ENCODE data around the gene FUT7. TPM values are rescaled to one million over a fixed set of nuclear protein-coding genes. Genes with fewer than 3 reads are reported as not detected.

The FUT7 gene
- total RNA-seq, 1 donor from 2014 or later = 0.11 TPM

GRCh38 chr9:136996361-136997292, 35.3 kb downstream of the FUT7 start, which contains the start of gene CLIC3:
Gene CLIC3, minus strand, starts transcription at chr9:136996568. Its CDS starts 25 bp downstream, at chr9:136996543.
- DNase-seq (ENCODE audit: missing footprints) (no peak), ATAC-seq (no peak)
- intact Hi-C loops (cut with DNase I) = no loop called here

DNA sequence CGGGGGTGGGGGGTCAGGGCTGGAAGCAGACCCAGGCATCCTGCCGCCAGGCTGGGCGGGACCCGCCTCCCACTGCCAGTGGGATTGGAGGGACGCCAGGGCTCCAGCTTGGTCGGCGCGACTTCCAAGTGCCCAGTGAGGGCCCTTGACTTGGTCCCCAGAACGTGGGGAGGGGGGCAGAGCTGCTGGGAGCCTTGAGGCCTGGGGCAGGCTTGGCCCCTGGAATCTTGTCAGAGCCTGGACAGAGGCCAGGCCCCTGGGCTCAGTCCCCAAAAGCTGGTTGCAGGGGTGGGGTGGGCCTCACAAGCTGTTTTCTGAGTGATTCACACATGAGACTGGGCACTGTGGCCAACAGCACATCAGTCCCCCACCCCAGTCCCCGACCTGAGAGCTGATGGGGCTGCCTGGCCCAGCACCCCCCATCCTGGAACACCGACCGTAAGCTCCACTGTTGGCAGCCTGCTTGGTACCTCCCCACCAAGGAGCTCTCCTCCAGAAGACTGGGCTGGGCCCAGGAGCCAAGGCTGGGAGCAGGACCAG, 36.0 kb downstream of the FUT7 start:
- no peak for DNase-seq (ENCODE audit: missing footprints)
- ATAC-seq = no peak
- intact Hi-C loops (cut with DNase I) = no loop called here

DNA sequence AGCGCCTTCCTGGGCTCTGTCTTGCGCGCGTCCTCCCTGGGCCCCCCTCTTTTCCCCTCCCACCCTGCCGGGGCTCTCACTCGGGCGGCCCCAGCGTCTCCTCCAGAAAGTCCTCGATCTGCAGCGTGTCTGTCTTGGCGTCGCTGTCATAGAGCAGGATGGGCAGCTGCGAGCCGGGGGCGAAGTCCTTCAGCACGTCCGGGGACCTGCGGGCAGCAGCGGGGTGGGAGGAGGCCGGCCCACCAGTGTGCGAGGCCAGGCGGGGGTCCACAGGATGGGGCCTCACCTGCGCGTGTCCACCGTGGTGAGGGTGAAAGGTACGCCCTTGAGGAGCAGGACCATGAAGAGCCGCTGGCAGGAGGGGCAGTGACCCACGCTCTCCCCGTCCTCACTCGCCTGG, 36.5 kb downstream of the FUT7 start:
- intact Hi-C loops (cut with DNase I) = no loop called here
- ATAC-seq (no peak), DNase-seq (ENCODE audit: missing footprints) (no peak)

GRCh38 chr9:136994888-136995230, 37.0 kb downstream of the FUT7 start:
- intact Hi-C loops (cut with DNase I) = no loop called here
- no peak for DNase-seq (ENCODE audit: missing footprints)

DNA sequence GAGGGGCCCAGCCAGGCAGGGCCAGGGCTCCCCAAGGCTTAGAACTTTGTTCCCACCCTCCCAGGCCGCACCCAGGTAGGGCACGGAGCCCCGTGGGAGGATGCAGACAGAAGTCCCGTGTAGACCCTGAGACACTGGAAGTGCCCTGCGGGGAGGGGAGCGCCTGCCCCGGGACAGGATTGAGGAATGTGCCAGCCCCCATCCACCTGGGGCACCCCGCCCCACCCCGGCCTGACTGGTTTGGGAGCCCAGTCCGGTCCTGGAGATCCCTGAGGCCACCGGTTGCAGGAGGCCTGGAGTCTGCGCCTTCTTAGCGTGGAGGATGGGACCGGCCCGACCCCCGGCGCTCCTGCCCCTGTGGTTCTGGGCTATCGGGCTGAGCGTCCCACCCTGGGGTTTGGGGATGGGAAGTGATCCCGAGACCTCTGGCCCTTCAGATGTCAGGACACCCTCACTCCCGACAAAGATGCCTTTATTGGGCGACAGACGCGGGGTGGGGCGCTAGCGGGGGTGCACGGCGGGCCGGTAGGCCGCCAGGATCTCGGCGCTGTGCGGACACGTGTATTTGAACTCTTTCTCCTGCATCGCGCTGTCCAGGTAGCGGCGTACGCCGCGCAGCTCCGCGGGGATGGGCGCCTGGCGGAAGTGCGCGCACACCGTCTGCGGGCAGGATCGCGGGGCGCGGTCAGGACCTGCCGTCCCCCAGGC, 37.6 kb downstream of the FUT7 start:
- intact Hi-C loops (cut with DNase I) = no loop called here
- no peak for ATAC-seq
- no peak for DNase-seq (ENCODE audit: missing footprints)

More at GRCh38 chr9:136994888-136995230, 37.0 kb downstream of the FUT7 start:
- ATAC-seq = no peak

- no peak for DNase-seq (ENCODE audit: missing footprints)
- ATAC-seq = no peak
- intact Hi-C loops (cut with DNase I) = no loop called here
Measured at GRCh38 chr9:136992819-136993369, 39.0 kb downstream of the FUT7 start.

DNA sequence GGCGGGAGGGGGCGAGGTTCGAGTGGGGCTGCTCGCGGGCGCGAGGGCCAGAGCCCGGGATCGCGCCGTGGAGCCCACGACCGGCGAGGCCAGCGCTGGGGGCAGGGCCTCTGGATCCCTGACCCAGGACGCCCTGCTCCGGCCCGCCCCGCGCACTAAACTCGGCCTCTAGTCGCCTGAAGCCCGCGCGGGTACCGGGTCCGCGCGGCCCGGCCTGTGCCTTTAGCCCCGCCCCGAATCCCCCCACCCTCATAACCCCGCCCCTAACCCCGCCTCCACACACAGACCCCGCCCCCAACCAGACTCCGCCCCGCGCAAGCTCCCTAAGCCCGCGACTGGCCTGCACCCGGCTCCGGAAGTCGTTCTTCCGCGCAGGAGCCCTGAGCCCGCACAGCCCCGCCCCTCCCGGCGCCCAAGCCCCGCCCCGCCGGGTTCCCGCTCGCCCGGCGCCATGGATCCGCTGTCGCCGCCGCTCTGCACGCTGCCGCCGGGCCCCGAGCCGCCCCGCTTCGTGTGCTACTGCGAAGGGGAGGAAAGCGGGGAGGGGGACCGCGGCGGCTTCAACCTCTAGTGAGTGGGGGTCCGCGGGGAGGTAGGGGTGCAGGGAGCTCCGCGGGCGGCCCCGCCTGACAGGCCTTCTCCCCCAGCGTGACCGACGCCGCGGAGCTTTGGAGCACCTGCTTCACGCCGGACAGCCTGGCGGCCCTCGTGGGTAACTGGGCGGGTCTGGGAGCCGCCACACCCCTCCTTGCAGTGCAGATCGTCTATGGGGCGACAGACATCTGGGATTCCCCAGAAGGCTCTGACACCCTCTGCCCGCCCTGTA, 39.7 kb downstream of the FUT7 start, which contains the start of gene PAXX:
Gene PAXX, plus strand, starts transcription at position 430 of the 826 bp plus-strand sequence. Its CDS starts 22 bp downstream, at position 452.
- DNase-seq (ENCODE audit: missing footprints) (peak; percentile 97), ATAC-seq (peak; percentile 97)
- intact Hi-C loops (cut with DNase I) = loop anchor here (2.0 kb wide), 1 partner anchor 41 kb away; no protein-coding TSS in a partner anchor

DNA sequence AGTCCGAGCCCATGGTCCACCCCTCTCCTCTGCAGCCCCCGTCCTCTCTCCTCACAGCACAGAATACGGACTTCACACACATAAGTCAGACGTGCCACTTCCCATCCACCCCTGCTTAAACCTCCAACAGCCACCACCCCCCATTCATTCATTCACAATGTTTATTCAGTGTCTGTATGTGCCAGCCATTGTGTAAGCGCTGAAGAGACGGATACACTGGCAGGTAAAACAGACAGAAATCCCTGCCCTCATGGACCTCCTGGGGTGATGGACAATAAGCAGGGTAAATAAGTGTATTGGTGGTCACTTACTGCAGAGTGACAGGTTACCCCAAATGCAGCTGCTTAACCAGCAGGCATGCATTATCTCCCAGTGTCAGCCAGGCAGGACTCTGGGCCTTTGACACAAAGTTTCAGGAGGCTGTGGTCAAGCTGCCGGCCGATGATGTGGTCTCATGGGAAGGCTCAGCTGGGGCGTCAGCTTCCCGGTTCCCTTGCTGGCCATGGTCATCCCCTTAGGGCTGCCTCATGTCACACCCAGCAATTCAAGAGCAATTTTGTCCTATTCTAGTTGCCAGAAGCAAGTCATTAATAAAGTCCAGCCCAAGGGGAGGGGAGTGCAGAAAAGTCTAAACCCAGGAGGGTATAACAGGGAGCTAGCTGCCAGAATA, 41.5 kb downstream of the FUT7 start:
- ATAC-seq (no peak), DNase-seq (ENCODE audit: missing footprints) (no peak)
- intact Hi-C loops (cut with DNase I) = loop anchor here (2.0 kb wide), 1 partner anchor 40 kb away; no protein-coding TSS in a partner anchor

DNA sequence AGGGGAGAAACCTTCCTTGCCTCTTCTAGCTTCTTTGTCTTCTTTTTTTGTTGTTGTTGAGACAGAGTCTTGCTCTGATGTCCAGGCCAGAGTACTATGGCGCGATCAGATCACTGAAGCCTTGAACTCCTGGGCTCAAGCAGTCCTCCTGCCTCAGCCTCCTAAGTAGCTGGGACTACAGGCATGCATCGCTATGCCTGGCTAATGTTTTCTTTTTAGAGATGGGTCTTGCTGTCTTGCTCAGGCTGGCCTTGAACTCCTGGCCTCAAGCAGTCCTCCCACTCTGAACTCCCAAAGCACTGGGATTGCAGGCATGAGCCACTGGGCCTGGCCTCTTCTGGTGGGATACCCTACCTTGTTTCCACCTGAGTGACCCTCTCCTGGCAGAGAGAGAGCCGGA, 43.0 kb downstream of the FUT7 start:
- ATAC-seq = no peak
- no peak for DNase-seq (ENCODE audit: missing footprints)
- intact Hi-C loops (cut with DNase I) = no loop called here

GRCh38 chr9:136985853-136986252, 46.0 kb downstream of the FUT7 start:
- DNase-seq (ENCODE audit: missing footprints) = no peak
- intact Hi-C loops (cut with DNase I) = no loop called here
- ATAC-seq = no peak

GRCh38 chr9:136985027-136985602, 46.8 kb downstream of the FUT7 start:
- no peak for ATAC-seq
- no peak for DNase-seq (ENCODE audit: missing footprints)
- intact Hi-C loops (cut with DNase I) = no loop called here

- intact Hi-C loops (cut with DNase I) = no loop called here
- DNase-seq (ENCODE audit: missing footprints) = no peak
- no peak for ATAC-seq
Measured at GRCh38 chr9:136984464-136985026, 47.3 kb downstream of the FUT7 start.

DNA sequence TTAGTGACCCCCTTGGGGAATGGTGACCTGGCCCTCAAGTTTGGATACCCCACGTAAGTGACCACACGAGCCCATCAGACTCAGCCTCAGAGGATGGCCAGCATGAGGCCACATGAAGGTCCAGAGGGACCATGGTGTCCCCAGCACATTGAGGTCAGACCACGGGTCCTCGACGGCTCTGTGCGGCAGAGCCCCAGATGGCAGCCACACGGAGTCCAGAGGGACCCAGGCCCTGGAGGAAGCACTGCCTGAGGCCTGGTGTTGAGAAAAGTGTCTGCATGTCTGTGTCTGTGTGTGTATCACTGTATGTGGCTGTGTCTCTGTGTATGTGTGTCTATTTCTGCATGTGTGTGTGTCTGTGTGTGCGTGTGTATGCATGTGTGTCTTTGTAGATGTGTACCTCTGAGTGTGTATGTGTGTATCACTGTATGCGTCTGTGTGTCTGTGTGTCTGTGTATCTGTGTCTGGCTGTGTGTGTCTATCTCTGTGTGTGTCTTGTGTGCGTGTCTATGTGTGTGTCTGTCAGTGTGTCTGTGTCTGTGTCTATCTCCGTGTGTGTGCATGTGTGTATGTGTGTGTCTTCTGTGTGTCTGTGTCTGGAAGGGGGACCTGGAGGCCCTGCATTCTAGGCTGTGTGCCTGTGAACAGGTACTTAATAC, 48.1 kb downstream of the FUT7 start:
- DNase-seq (ENCODE audit: missing footprints) (no peak), ATAC-seq (peak; percentile 0)
- intact Hi-C loops (cut with DNase I) = no loop called here

DNA sequence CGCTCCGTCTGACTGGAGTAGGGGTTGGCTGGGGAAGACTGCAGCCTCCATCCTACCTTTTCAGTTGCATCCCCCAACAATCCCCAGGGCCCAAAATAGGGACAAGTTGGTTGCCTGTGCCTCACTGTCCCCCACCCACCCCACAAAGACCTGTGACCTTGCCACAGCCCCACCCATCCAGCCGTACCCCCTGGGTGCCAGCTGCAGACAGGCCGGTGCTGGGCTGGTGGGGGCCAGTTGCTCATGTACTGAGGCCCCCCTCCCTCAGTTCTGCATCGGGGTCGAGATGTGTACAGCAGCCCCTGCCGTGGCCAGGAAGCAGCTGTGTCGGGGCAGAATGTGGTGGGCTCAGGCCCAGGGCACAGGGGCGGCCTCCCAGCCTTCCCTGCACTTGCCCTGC, 48.7 kb downstream of the FUT7 start:
- no peak for ATAC-seq
- DNase-seq (ENCODE audit: missing footprints) = no peak
- intact Hi-C loops (cut with DNase I) = no loop called here

DNA sequence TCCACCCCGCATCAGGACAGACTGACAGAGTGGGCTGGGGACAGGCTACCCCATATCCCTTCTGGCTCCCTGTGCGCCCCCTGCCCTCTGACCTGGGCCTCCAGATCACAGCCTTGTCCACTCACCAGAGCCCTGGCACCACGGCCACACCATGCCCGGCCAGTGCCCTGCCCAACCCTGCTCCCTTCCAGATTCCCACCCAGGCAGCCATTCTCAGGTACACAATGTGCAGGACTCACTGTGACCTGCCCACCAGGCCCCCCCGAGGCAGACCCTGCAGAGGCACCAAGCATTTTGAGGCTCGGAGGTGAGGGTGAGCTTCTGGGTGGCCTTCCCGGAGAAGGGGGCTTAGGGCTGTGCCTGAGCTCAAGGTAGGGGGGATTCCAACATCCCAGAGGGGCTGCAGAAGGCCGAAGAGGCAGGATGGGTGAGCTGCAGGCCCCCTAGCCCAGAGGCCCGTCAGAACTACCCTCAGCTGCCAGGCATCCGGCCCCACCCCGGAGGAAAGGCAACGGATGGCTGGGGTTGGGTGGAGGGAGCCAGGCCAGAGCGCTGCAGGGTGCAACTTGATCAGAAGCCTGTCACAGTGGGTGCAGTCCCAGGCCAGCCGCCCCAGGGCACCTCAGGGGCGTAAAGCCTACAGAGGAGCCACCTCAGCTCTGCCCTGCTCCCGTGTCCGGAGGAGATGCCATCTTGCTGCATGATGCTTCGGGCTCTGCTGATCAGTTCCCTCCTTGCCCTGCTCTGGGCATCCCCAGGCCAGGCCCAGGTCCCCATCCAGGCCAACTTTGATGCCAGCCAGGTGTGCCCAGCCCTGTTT, 49.4 kb downstream of the FUT7 start, which contains the start of gene LCNL1:
Gene LCNL1, plus strand, starts transcription at position 762 of the 820 bp plus-strand sequence. CDS start 594 bp downstream, outside the sequence.
- DNase-seq (ENCODE audit: missing footprints) = no peak
- peak; percentile 1 for ATAC-seq
- intact Hi-C loops (cut with DNase I) = no loop called here
